SU-DHL-6 (cell line): Measurements from ENCODE around the gene CR1L.

Source experiments
- EZH2phosphoT487 ChIP-seq: fragments of 200-600 bp; sonication (generic), shearing (Covaris generic); conservative IDR thresholded peaks from 2 replicates; pipeline ENCODE4 v1.6.1; 2018; ENCODE audit warnings: mild to moderate bottlenecking, antibody characterized with exemption, low read length, moderate library complexity, mixed read lengths
- TF ChIP-seq, protein P1 (sequence below): fragments of 200-600 bp; sonication (generic); IDR thresholded peaks from one replicate; pipeline ENCODE4 v1.5.1; 2017; ENCODE audit warnings: antibody characterized with exemption, mild to moderate bottlenecking, low read length, moderate library complexity; ENCODE audit not compliant: insufficient read depth, poor library complexity, severe bottlenecking

- TF ChIP-seq, protein P1, sequence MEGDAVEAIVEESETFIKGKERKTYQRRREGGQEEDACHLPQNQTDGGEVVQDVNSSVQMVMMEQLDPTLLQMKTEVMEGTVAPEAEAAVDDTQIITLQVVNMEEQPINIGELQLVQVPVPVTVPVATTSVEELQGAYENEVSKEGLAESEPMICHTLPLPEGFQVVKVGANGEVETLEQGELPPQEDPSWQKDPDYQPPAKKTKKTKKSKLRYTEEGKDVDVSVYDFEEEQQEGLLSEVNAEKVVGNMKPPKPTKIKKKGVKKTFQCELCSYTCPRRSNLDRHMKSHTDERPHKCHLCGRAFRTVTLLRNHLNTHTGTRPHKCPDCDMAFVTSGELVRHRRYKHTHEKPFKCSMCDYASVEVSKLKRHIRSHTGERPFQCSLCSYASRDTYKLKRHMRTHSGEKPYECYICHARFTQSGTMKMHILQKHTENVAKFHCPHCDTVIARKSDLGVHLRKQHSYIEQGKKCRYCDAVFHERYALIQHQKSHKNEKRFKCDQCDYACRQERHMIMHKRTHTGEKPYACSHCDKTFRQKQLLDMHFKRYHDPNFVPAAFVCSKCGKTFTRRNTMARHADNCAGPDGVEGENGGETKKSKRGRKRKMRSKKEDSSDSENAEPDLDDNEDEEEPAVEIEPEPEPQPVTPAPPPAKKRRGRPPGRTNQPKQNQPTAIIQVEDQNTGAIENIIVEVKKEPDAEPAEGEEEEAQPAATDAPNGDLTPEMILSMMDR = peak; percentile 45
- TF ChIP-seq EZH2phosphoT487 = no peak
These were observed 24.9 kb upstream of the CR1L start for GRCh38 chr1:207619871-207620542.
